PC-3 (cell line): ENCODE results near the gene RRAGC.

Experiments used
- EZH2 ChIP-seq: fragments of 300-600 bp; sonication (generic); IDR thresholded peaks from one replicate; pipeline ENCODE4 v1.6.1; 2017; ENCODE audit warnings: antibody characterized with exemption, mild to moderate bottlenecking, low read length; ENCODE audit not compliant: unreplicated experiment
- TF ChIP-seq, protein P1 (sequence below): fragments of 300-600 bp; sonication (generic); conservative IDR thresholded peaks from 2 replicates; pipeline ENCODE4 v1.5.1; 2017; ENCODE audit warnings: antibody characterized with exemption, low read depth, mild to moderate bottlenecking, low read length

DNA sequence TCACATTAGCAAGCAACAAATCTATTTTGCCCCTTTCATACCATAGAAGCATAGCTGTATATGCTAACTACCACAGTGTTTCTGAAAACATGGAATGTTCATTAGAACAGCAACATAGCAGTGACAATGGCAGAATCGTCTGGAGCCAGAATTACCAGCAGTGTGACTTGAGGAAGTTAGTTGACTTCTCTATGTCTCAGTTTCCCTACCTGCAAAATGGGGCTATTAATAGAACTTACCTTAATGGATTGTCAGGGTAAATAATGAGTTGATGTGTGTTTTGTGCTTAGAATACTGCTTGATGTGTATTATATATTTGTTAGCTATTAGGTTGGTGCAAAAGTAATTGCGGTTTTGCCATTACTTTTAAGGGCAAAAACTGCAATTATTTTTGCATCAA lies 36.6 kb upstream of the RRAGC start:
- TF ChIP-seq, protein P1, sequence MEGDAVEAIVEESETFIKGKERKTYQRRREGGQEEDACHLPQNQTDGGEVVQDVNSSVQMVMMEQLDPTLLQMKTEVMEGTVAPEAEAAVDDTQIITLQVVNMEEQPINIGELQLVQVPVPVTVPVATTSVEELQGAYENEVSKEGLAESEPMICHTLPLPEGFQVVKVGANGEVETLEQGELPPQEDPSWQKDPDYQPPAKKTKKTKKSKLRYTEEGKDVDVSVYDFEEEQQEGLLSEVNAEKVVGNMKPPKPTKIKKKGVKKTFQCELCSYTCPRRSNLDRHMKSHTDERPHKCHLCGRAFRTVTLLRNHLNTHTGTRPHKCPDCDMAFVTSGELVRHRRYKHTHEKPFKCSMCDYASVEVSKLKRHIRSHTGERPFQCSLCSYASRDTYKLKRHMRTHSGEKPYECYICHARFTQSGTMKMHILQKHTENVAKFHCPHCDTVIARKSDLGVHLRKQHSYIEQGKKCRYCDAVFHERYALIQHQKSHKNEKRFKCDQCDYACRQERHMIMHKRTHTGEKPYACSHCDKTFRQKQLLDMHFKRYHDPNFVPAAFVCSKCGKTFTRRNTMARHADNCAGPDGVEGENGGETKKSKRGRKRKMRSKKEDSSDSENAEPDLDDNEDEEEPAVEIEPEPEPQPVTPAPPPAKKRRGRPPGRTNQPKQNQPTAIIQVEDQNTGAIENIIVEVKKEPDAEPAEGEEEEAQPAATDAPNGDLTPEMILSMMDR, result no peak
- no peak for TF ChIP-seq EZH2
